Osteoblast (primary cell): Measurements from ENCODE around the gene E2F7. TPM values are rescaled to one million over a fixed set of nuclear protein-coding genes. Genes with fewer than 3 reads are reported as not detected.

Experiments
- DNase-seq: peaks from one replicate; pipeline ENCODE4 v3.0.0; 2011; ENCODE audit warnings: low spot score, mixed read lengths; ENCODE audit not compliant: insufficient read length; ENCODE audit errors: missing footprints
- H2AFZ ChIP-seq: 2 replicates; pipeline ENCODE4 v1.6.0; 2011; ENCODE audit warnings: mild to moderate bottlenecking, low read length
- H3K27ac ChIP-seq: 2 replicates; pipeline ENCODE4 v1.5.1; 2011; ENCODE audit warnings: mild to moderate bottlenecking, low read depth, low read length, moderate library complexity
- H3K27me3 ChIP-seq: 2 replicates; pipeline ENCODE4 v1.6.0; 2012; ENCODE audit warnings: mild to moderate bottlenecking, control low read depth, inconsistent platforms, low read length, moderate library complexity; ENCODE audit not compliant: insufficient read depth
- H3K36me3 ChIP-seq: 2 replicates; pipeline ENCODE4 v1.5.1; 2011; ENCODE audit warnings: mild to moderate bottlenecking, low read length, control low read depth, moderate library complexity; ENCODE audit not compliant: insufficient read depth
- H3K4me1 ChIP-seq: 2 replicates; pipeline ENCODE4 v1.5.1; 2011; ENCODE audit warnings: mild to moderate bottlenecking, low read length, control low read depth, moderate library complexity; ENCODE audit not compliant: insufficient read depth
- H3K4me2 ChIP-seq: 2 replicates; pipeline ENCODE4 v1.6.0; 2011; ENCODE audit warnings: mild to moderate bottlenecking, low read length; ENCODE audit not compliant: insufficient read depth
- H3K4me3 ChIP-seq: fragments of 200-600 bp; sonication (generic); 3 replicates; pipeline ENCODE4 v1.5.1; 2012; ENCODE audit warnings: mild to moderate bottlenecking, low read length, inconsistent platforms; ENCODE audit not compliant: insufficient read depth
- H3K79me2 ChIP-seq: 2 replicates; pipeline ENCODE4 v1.6.0; 2012; ENCODE audit warnings: mild to moderate bottlenecking, low read length, control low read depth, inconsistent platforms; ENCODE audit not compliant: insufficient read depth
- H3K9me3 ChIP-seq: 2 replicates; pipeline ENCODE4 v1.5.1; 2011; ENCODE audit warnings: low read depth, low read length, control low read depth
- H4K20me1 ChIP-seq: 2 replicates; pipeline ENCODE4 v1.6.0; 2012; ENCODE audit warnings: mild to moderate bottlenecking, low read length, control low read depth; ENCODE audit not compliant: insufficient read depth
- total RNA-seq: library from RNA; depleted of rRNA; stranded (reverse); fragments of >200 nt; gene quantifications from 2 replicates; pipeline ENCODE4 v1.2.3, GENCODE V29; 2012
- TF ChIP-seq, protein P1 (sequence below): IDR thresholded peaks from 2 replicates; pipeline ENCODE4 v1.5.1; 2011; ENCODE audit warnings: mild to moderate bottlenecking, low read depth, low read length, moderate library complexity; ENCODE audit errors: extremely low read depth

Gene E2F7
- total RNA-seq, 1 donor: 13.4 TPM

DNA sequence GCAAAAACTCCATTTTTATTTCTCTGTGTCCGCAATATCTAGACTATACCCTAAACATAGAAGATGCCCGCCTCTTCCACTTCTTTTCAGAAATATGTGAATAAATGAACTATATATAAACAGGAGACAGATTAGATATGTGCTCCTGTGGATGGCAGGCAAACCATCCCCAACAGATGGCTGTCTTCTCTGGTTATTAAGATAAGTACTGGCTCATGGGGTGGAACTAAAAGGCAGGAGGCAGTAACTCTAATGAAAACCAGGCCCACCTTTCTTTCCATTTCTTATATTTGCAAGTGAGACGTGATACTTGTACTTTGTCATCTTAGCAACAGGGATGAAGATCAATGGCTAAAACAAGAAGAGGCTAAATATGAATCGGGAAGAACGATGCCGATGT is 20.2 kb downstream of the E2F7 start:
- no peaks in the 10 kb centered on the region for H4K20me1 ChIP-seq
- H3K4me2 ChIP-seq: no peak overlapping the region
- H3K36me3 ChIP-seq: peaks cover 56% of the 10 kb centered on the region
- no peak overlapping the region for H2AFZ ChIP-seq
- TF ChIP-seq, protein P1, sequence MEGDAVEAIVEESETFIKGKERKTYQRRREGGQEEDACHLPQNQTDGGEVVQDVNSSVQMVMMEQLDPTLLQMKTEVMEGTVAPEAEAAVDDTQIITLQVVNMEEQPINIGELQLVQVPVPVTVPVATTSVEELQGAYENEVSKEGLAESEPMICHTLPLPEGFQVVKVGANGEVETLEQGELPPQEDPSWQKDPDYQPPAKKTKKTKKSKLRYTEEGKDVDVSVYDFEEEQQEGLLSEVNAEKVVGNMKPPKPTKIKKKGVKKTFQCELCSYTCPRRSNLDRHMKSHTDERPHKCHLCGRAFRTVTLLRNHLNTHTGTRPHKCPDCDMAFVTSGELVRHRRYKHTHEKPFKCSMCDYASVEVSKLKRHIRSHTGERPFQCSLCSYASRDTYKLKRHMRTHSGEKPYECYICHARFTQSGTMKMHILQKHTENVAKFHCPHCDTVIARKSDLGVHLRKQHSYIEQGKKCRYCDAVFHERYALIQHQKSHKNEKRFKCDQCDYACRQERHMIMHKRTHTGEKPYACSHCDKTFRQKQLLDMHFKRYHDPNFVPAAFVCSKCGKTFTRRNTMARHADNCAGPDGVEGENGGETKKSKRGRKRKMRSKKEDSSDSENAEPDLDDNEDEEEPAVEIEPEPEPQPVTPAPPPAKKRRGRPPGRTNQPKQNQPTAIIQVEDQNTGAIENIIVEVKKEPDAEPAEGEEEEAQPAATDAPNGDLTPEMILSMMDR: no peak
- H3K9me3 ChIP-seq: no peaks in the 10 kb centered on the region
- peaks cover 1% of the 10 kb centered on the region for H3K79me2 ChIP-seq
- H3K4me3 ChIP-seq: no peak overlapping the region
- H3K27me3 ChIP-seq: no peaks in the 10 kb centered on the region
- no peak overlapping the region for H3K27ac ChIP-seq
- DNase-seq: no peak
- H3K4me1 ChIP-seq: no peaks in the 10 kb centered on the region

DNA sequence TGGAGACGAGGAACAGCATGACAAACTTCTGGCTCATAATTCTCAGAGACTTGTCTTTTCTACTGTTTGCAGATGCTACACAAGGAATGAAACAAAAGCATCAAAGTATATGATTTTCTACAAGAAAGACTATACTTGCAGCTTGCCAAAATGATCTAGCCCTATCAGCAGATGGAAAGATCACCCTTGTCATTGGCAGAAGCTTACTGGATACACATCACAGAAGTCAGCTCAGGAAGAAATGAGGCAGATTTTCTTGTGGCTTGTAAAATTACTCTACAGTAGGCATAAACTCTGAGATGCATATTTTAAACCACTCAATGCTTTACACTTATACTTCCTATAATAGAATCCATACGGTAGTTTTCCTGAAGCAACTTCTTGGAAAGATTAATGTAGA is 20.6 kb downstream of the E2F7 start:
- Histone ChIP-seq H3K4me3 (no peak overlapping the region), H3K36me3 (peaks cover 61% of the 10 kb centered on the region), H3K27ac (no peak overlapping the region), H3K79me2 (peaks cover 2% of the 10 kb centered on the region), H3K4me1 (no peaks in the 10 kb centered on the region), H2AFZ (no peak overlapping the region), H3K27me3 (no peaks in the 10 kb centered on the region), H4K20me1 (no peaks in the 10 kb centered on the region), H3K4me2 (no peak overlapping the region), H3K9me3 (no peaks in the 10 kb centered on the region)
- TF ChIP-seq, protein P1: no peak
- no peak for DNase-seq

DNA sequence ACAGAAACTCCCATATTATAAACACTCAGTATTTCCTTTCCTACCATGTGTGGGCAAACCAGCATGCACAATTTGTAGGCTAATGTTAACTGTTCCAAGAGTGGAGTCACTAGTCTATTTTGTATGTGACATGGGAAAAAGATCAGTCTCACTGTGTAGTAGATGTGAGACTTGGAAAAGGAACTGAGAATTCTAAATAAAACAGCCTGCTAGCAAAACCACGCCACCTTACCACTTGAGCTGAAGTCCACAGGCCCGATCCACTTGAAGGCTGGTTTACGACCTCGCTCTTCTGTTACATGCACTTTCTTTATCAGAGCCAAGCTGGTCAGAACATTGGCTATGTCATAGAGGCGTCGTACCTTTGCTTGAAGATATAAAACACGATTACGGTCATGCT is 22.5 kb downstream of the E2F7 start:
- H2AFZ ChIP-seq: no peak overlapping the region

DNA sequence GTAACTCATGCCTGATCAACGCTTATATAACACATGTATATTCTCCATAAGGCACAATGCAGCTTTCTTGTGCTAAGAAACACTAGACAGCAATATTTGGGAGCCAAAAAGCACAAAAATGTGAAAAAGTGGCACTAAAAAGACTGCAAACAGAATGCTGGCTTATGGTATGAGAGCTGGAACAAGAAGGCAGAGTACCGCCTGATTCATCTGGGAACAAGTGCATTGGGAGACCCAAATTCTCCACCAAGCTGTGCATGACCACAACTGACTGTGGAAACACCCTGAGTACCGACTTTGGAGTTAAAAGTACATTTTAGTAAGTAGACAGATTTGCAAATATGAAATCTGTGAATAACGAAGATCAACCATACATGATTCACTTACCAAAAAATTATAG is 25.1 kb downstream of the E2F7 start:
- peaks cover 53% of the 10 kb centered on the region for H3K36me3 ChIP-seq
- DNase-seq: no peak
- peaks cover 8% of the 10 kb centered on the region for H3K79me2 ChIP-seq

More for the DNA sequence above, 22.5 kb downstream of the E2F7 start:
- no peak for DNase-seq
- Histone ChIP-seq H3K9me3 (no peaks in the 10 kb centered on the region), H3K27me3 (no peaks in the 10 kb centered on the region), H3K79me2 (peaks cover 2% of the 10 kb centered on the region), H3K4me3 (no peak overlapping the region), H3K27ac (no peak overlapping the region), H4K20me1 (no peaks in the 10 kb centered on the region), H3K36me3 (peaks cover 68% of the 10 kb centered on the region), H3K4me2 (no peak overlapping the region), H3K4me1 (no peaks in the 10 kb centered on the region)
- TF ChIP-seq, protein P1: no peak

More for the DNA sequence above, 25.1 kb downstream of the E2F7 start:
- TF ChIP-seq, protein P1: no peak
- Histone ChIP-seq H3K4me2 (no peak overlapping the region), H3K9me3 (no peaks in the 10 kb centered on the region), H4K20me1 (no peaks in the 10 kb centered on the region), H3K4me3 (no peak overlapping the region), H3K27me3 (no peaks in the 10 kb centered on the region), H2AFZ (no peak overlapping the region), H3K4me1 (no peaks in the 10 kb centered on the region), H3K27ac (no peak overlapping the region)
